ENCODE measurements around the gene ASB16. TPM values are rescaled to one million over a fixed set of nuclear protein-coding genes. Genes with fewer than 3 reads are reported as not detected.

ASB16 gene
- total and polyA plus RNA-seq, 2 donors (not counting 1 experiment from before 2014, with no cell fraction given), result 0.17 TPM; not detected in 1

DNA sequence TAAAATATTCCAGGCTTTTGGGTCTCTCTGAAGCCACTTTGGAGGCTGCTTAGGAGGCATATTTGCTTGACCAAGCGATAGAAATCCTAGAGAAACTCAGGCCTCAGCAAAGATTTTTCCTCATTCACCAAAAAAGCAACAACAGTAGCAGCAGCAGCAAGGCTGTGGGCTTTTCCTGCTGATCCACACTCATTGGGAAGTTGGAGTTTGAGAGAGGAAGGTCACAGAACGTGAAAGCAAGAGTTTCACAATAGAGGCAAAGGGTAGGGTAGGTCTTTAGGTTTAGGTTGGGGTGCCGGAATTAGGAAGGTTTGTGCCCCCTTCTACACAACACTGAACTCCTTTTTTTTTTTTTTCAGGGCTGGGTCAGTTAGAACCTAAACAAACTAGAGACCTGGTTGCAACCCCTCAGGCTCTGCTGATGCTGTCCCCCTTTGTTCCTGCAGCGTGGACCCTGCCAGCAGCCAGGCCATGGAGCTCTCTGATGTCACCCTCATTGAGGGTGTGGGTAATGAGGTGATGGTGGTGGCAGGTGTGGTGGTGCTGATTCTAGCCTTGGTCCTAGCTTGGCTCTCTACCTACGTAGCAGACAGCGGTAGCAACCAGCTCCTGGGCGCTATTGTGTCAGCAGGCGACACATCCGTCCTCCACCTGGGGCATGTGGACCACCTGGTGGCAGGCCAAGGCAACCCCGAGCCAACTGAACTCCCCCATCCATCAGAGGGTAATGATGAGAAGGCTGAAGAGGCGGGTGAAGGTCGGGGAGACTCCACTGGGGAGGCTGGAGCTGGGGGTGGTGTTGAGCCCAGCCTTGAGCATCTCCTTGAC is 18.3 kb downstream of the ASB16 start:
- Histone ChIP-seq H3K4me2 (ENCODE audit: extremely low read depth, insufficient read depth, low read length) (peak overlapping the region; percentile 25), H3K9ac (ENCODE audit: insufficient read depth, low read length) (peak overlapping the region; percentile 7), H2AFZ (ENCODE audit: low read length) (no peak overlapping the region), H3K79me2 (ENCODE audit: control insufficient read depth, insufficient read depth, low read length) (peaks cover 39% of the 10 kb centered on the region), H3K27me3 (ENCODE audit: control insufficient read depth, insufficient read depth, low read length) (no peaks in the 10 kb centered on the region), H3K4me1 (ENCODE audit: control insufficient read depth, extremely low read depth, insufficient read depth, low read length) (peaks cover 9% of the 10 kb centered on the region), H3K27ac (ENCODE audit: insufficient read depth, low read length) (no peak overlapping the region), H3K36me3 (ENCODE audit: control insufficient read depth, insufficient read depth, low read length) (peaks cover 23% of the 10 kb centered on the region), H4K20me1 (ENCODE audit: control insufficient read depth, extremely low read depth, insufficient read depth, low read length) (no peaks in the 10 kb centered on the region), H3K9me3 (ENCODE audit: control insufficient read depth, insufficient read depth, low read depth, low read length) (no peaks in the 10 kb centered on the region), H3K4me3 (replicated peaks in 1 of 4; ENCODE audit: control extremely low read depth in 1 of 4, insufficient read depth in 1 of 4, low read depth in 3 of 4, low read length in 4 of 4) (peak overlapping the region in 1 of 4 experiments; percentile 100)
- no peak for DNase-seq (ENCODE audit: low read depth in 2 of 2)
- no peak for TF ChIP-seq EZH2 (IDR thresholded peaks at IDR 0.05; ENCODE audit: low read length, missing control alignments)
- TF ChIP-seq, protein P1, sequence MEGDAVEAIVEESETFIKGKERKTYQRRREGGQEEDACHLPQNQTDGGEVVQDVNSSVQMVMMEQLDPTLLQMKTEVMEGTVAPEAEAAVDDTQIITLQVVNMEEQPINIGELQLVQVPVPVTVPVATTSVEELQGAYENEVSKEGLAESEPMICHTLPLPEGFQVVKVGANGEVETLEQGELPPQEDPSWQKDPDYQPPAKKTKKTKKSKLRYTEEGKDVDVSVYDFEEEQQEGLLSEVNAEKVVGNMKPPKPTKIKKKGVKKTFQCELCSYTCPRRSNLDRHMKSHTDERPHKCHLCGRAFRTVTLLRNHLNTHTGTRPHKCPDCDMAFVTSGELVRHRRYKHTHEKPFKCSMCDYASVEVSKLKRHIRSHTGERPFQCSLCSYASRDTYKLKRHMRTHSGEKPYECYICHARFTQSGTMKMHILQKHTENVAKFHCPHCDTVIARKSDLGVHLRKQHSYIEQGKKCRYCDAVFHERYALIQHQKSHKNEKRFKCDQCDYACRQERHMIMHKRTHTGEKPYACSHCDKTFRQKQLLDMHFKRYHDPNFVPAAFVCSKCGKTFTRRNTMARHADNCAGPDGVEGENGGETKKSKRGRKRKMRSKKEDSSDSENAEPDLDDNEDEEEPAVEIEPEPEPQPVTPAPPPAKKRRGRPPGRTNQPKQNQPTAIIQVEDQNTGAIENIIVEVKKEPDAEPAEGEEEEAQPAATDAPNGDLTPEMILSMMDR (conservative IDR thresholded peaks at IDR 0.05 in 1 of 2, IDR thresholded peaks at IDR 0.05 in 1 of 2; ENCODE audit: low read depth in 1 of 2, low read length in 2 of 2), result no peak

GRCh38 chr17:44190481-44190880 is 20.0 kb downstream of the ASB16 start:
- H3K79me2 ChIP-seq (ENCODE audit: control insufficient read depth, insufficient read depth, low read length), result peaks cover 23% of the 10 kb centered on the region
- H3K4me1 ChIP-seq (ENCODE audit: control insufficient read depth, extremely low read depth, insufficient read depth, low read length), result peaks cover 9% of the 10 kb centered on the region
- H3K9me3 ChIP-seq (ENCODE audit: control insufficient read depth, insufficient read depth, low read depth, low read length), result no peaks in the 10 kb centered on the region
- TF ChIP-seq, protein P1 (conservative IDR thresholded peaks at IDR 0.05 in 1 of 2, IDR thresholded peaks at IDR 0.05 in 1 of 2; ENCODE audit: low read depth in 1 of 2, low read length in 2 of 2), result no peak
- TF ChIP-seq EZH2 (IDR thresholded peaks at IDR 0.05; ENCODE audit: low read length, missing control alignments), result no peak
- no peak overlapping the region for H3K27ac ChIP-seq (ENCODE audit: insufficient read depth, low read length)
- no peak overlapping the region for H3K4me2 ChIP-seq (ENCODE audit: extremely low read depth, insufficient read depth, low read length)
- no peak overlapping the region for H2AFZ ChIP-seq (ENCODE audit: low read length)
- H3K27me3 ChIP-seq (ENCODE audit: control insufficient read depth, insufficient read depth, low read length), result no peaks in the 10 kb centered on the region
- H3K9ac ChIP-seq (ENCODE audit: insufficient read depth, low read length), result no peak overlapping the region
- no peak overlapping the region for H3K4me3 ChIP-seq (replicated peaks in 1 of 4; ENCODE audit: control extremely low read depth in 1 of 4, insufficient read depth in 1 of 4, low read depth in 3 of 4, low read length in 4 of 4)
- H3K36me3 ChIP-seq (ENCODE audit: control insufficient read depth, insufficient read depth, low read length), result peaks cover 30% of the 10 kb centered on the region
- DNase-seq (ENCODE audit: low read depth in 2 of 2), result no peak
- no peaks in the 10 kb centered on the region for H4K20me1 ChIP-seq (ENCODE audit: control insufficient read depth, extremely low read depth, insufficient read depth, low read length)

DNA sequence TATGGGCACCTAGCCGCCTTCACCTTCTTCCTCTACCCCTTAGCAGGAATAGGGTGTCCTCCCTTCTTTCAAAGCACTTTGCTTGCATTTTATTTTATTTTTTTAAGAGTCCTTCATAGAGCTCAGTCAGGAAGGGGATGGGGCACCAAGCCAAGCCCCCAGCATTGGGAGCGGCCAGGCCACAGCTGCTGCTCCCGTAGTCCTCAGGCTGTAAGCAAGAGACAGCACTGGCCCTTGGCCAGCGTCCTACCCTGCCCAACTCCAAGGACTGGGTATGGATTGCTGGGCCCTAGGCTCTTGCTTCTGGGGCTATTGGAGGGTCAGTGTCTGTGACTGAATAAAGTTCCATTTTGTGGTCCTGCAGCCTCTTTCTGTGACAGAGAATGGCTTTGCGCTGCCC is 20.9 kb downstream of the ASB16 start:
- Histone ChIP-seq H3K4me2 (ENCODE audit: extremely low read depth, insufficient read depth, low read length) (no peak overlapping the region), H3K27ac (ENCODE audit: insufficient read depth, low read length) (no peak overlapping the region), H3K79me2 (ENCODE audit: control insufficient read depth, insufficient read depth, low read length) (peaks cover 20% of the 10 kb centered on the region), H3K4me1 (ENCODE audit: control insufficient read depth, extremely low read depth, insufficient read depth, low read length) (peaks cover 9% of the 10 kb centered on the region), H3K27me3 (ENCODE audit: control insufficient read depth, insufficient read depth, low read length) (no peaks in the 10 kb centered on the region), H2AFZ (ENCODE audit: low read length) (no peak overlapping the region), H3K9ac (ENCODE audit: insufficient read depth, low read length) (no peak overlapping the region), H4K20me1 (ENCODE audit: control insufficient read depth, extremely low read depth, insufficient read depth, low read length) (no peaks in the 10 kb centered on the region), H3K9me3 (ENCODE audit: control insufficient read depth, insufficient read depth, low read depth, low read length) (no peaks in the 10 kb centered on the region), H3K36me3 (ENCODE audit: control insufficient read depth, insufficient read depth, low read length) (peaks cover 32% of the 10 kb centered on the region), H3K4me3 (replicated peaks in 1 of 4; ENCODE audit: control extremely low read depth in 1 of 4, insufficient read depth in 1 of 4, low read depth in 3 of 4, low read length in 4 of 4) (no peak overlapping the region)
- DNase-seq (ENCODE audit: low read depth in 2 of 2), result no peak
- no peak for TF ChIP-seq EZH2 (IDR thresholded peaks at IDR 0.05; ENCODE audit: low read length, missing control alignments)
- TF ChIP-seq, protein P1 (conservative IDR thresholded peaks at IDR 0.05 in 1 of 2, IDR thresholded peaks at IDR 0.05 in 1 of 2; ENCODE audit: low read depth in 1 of 2, low read length in 2 of 2), result no peak
